Panc1 (cell line): ENCODE data around the gene ATP2A2. TPM values are rescaled to one million over a fixed set of nuclear protein-coding genes. Genes with fewer than 3 reads are reported as not detected.
A peak's percentile ranks its signal among the peaks of the same experiment; 100 is the strongest.

Experiments used
- ATAC-seq: fragments of 200-7000 bp; cut with Tn5 transposase; 2 replicates; pipeline ENCODE4 v1.9.1; 2020; ENCODE audit warnings: mild to moderate bottlenecking, moderate library complexity
- BruUV-seq: library from RNA; stranded (reverse); fragments of 400-500 nt; replicated peaks from 2 replicates; lab custom pipeline; 2021; lab: Mats Ljungman, UMichigan
- CTCF ChIA-PET: fragments of 300-600 bp; sonication (Branson Sonifier 250); formaldehyde crosslinking; loops from one replicate; lab custom pipeline; 2022; ENCODE audit warnings: antibody characterized with exemption; lab: Charles Lee
- POLR2A ChIA-PET: fragments of 300-600 bp; sonication (Branson Sonifier 250); formaldehyde crosslinking; loops from one replicate; lab custom pipeline; 2022; ENCODE audit warnings: antibody characterized with exemption; lab: Charles Lee
- DNase-seq: peaks from one replicate; pipeline ENCODE4 v3.0.0-alpha.2; 2010; ENCODE audit warnings: low read depth, low spot score
- H3K27ac ChIP-seq: 2 replicates; pipeline ENCODE4 v1.5.1; 2011; ENCODE audit warnings: mild to moderate bottlenecking, low read length, inconsistent platforms
- H3K27me3 ChIP-seq: fragments of 200-500 bp; sonication (Bioruptor generic); 2 replicates; pipeline ENCODE4 v1.6.0; 2014; ENCODE audit warnings: low read length, inconsistent platforms; ENCODE audit not compliant: control insufficient read depth, insufficient read depth
- H3K36me3 ChIP-seq: fragments of 200-500 bp; sonication (Bioruptor generic); 2 replicates; pipeline ENCODE4 v1.5.1; 2014; ENCODE audit warnings: inconsistent platforms, mild to moderate bottlenecking, low read length, moderate library complexity; ENCODE audit not compliant: control insufficient read depth, insufficient read depth
- H3K4me1 ChIP-seq: 2 replicates; pipeline ENCODE4 v1.5.1; 2011; ENCODE audit warnings: inconsistent platforms, mild to moderate bottlenecking, low read length, moderate library complexity; ENCODE audit not compliant: control insufficient read depth, insufficient read depth
- H3K4me3 ChIP-seq, 2 experiments: 2 replicates each; pipeline ENCODE4 v1.5.1; 2011 to 2012; ENCODE audit warnings: low read depth in 2 of 2, low read length in 2 of 2, mild to moderate bottlenecking in 2 of 2, inconsistent platforms in 1 of 2, moderate library complexity in 1 of 2
- H3K9me3 ChIP-seq: fragments of 200-500 bp; sonication (Bioruptor generic); 2 replicates; pipeline ENCODE4 v1.5.1; 2014; ENCODE audit warnings: low read depth, mild to moderate bottlenecking, inconsistent platforms, low read length, moderate library complexity; ENCODE audit not compliant: control insufficient read depth, insufficient read depth
- CTCF ChIP-seq: fragments of 450-650 bp; IDR thresholded peaks from 2 replicates; pipeline ENCODE4 v1.5.1; 2017; ENCODE audit warnings: mild to moderate bottlenecking
- POLR2AphosphoS5 ChIP-seq: IDR thresholded peaks from 2 replicates; pipeline ENCODE4 v1.6.1; 2012; ENCODE audit warnings: mild to moderate bottlenecking, low read depth, low read length, moderate library complexity
- REST ChIP-seq, 2 experiments: IDR thresholded peaks; 2 replicates each; pipeline ENCODE4 v1.6.1; 2011 to 2012; ENCODE audit warnings: low read depth in 2 of 2, control low read depth in 1 of 2, low read length in 1 of 2, mild to moderate bottlenecking in 1 of 2, moderate library complexity in 1 of 2; ENCODE audit not compliant: insufficient read depth in 1 of 2
- SIN3A ChIP-seq: IDR thresholded peaks from 2 replicates; pipeline ENCODE4 v1.6.1; 2012; ENCODE audit warnings: low read depth, mild to moderate bottlenecking, low read length, moderate library complexity, borderline replicate concordance; ENCODE audit not compliant: insufficient read depth
- TCF7L2 ChIP-seq: IDR thresholded peaks from 2 replicates; pipeline ENCODE4 v1.6.1; 2011; ENCODE audit warnings: mild to moderate bottlenecking, low read depth, low read length, inconsistent platforms
- in situ Hi-C: cut with HindIII; loops from 2 replicates; pipeline ENCODE4 v1.10.0; 2016; ENCODE audit warnings: low sequenced_read_pairs, low pct_unique_long_range_greater_than_20kb
- intact Hi-C: fragments of 100-400 bp; cut with micrococcal nuclease; formaldehyde crosslinking; loops from one replicate; pipeline ENCODE4 v1.10.0; 2022; ENCODE audit not compliant: unreplicated experiment
- total RNA-seq: library from RNA; stranded (reverse); gene quantifications from one replicate; pipeline ENCODE4 v1.2.1, GENCODE V29; 2021; ENCODE audit not compliant: unreplicated experiment

Gene ATP2A2
- total RNA-seq, 1 experiment from 2014 or later, result 286 TPM

GRCh38 chr12:110311903-110312302 lies 30.9 kb downstream of the ATP2A2 start:
- DNase-seq (no peak), ATAC-seq (no peak)
- no peaks in the 10 kb centered on the region for H3K27me3 ChIP-seq
- H3K27ac ChIP-seq, result no peak overlapping the region
- intact Hi-C loops, result no loop called here
- BruUV-seq, result no TSS peak
- no peaks in the 10 kb centered on the region for H3K9me3 ChIP-seq
- no peaks in the 10 kb centered on the region for H3K36me3 ChIP-seq
- H3K4me3 ChIP-seq, result no peak overlapping the region
- ChIA-PET POLR2A (no interaction called here), CTCF (no interaction called here)
- no peaks in the 10 kb centered on the region for H3K4me1 ChIP-seq
- in situ Hi-C loops, result no loop called here
- TF ChIP-seq SIN3A (no peak), REST (IDR thresholded peaks at IDR 0.05; ENCODE audit: insufficient read depth in 1 of 2, low read depth in 2 of 2, low read length in 1 of 2) (no peak), POLR2AphosphoS5 (no peak), CTCF (no peak), TCF7L2 (no peak)

- POLR2A ChIA-PET, result no interaction called here
- intact Hi-C loops (no loop called here), in situ Hi-C loops (no loop called here)
- ATAC-seq, result no peak
- Histone ChIP-seq H3K27me3 (no peaks in the 10 kb centered on the region), H3K27ac (no peak overlapping the region), H3K4me1 (no peaks in the 10 kb centered on the region), H3K36me3 (no peaks in the 10 kb centered on the region; the same call in 1 of the 2 replicates), H3K4me3 (no peak overlapping the region), H3K9me3 (no peaks in the 10 kb centered on the region)
- BruUV-seq, result no TSS peak
- peak; percentile 4 for DNase-seq
- TF ChIP-seq TCF7L2 (no peak), CTCF (no peak), REST (IDR thresholded peaks at IDR 0.05; ENCODE audit: insufficient read depth in 1 of 2, low read depth in 2 of 2, low read length in 1 of 2) (no peak), SIN3A (no peak), POLR2AphosphoS5 (no peak)
- CTCF ChIA-PET, result no interaction called here
These were observed 31.7 kb downstream of the ATP2A2 start for GRCh38 chr12:110312581-110313360.
